Measurements from ENCODE around the gene MIGA2.
"Not testable (repeated sequence)": the region's sequence is repeated elsewhere in the genome, so short reads cannot be mapped to it uniquely, and the experiment has no call there.

Gene MIGA2

GRCh38 chr9:129036241-129036922 is at the start of gene MIGA2:
TSS of gene MIGA2 (plus strand) at chr9:129036626. CDS start at chr9:129040595, 3,969 bp downstream.
- DNase-seq: peak; percentile 99

GRCh38 chr9:128986671-128987070 is 49.8 kb upstream of the MIGA2 start:
- no peak for DNase-seq

GRCh38 chr9:128987805-128988204 is 48.6 kb upstream of the MIGA2 start:
- DNase-seq: no peak

GRCh38 chr9:128992995-128993394 is 43.4 kb upstream of the MIGA2 start:
- no peak for DNase-seq

DNA sequence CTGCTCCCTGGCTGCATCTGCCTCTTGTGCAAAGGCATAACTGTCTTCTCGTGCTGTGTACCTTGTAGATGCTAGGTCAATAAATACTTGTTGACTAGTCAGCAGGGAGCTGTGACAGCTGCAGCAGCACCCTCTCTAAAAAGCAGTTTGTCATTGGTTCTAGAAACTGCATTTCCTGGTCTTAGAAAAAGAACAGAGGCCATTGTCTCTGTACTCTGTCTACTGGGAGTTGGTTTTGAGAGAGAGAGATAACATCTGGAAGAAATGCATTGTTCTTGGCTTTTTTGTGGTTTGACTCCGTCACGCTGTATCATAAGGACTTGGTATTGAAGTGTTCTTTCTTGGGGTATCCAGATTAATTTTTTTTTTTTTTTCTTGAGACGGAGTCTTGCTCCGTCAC is 40.6 kb upstream of the MIGA2 start:
- peak in 1 of 2 experiments; percentile 53 for DNase-seq

- DNase-seq: no peak
Measured at GRCh38 chr9:128998462-128998861, 38.0 kb upstream of the MIGA2 start.

GRCh38 chr9:128999581-129000206 is 36.7 kb upstream of the MIGA2 start:
- no peak for DNase-seq

- DNase-seq: no peak
Measured at GRCh38 chr9:129001504-129002325, 34.7 kb upstream of the MIGA2 start.

GRCh38 chr9:129002992-129003391 is 33.4 kb upstream of the MIGA2 start:
- DNase-seq: no peak

- not testable (repeated sequence) for DNase-seq
Measured at GRCh38 chr9:129004173-129004572, 32.3 kb upstream of the MIGA2 start.

GRCh38 chr9:129005336-129005997 is 31.0 kb upstream of the MIGA2 start:
- no peak for DNase-seq

DNA sequence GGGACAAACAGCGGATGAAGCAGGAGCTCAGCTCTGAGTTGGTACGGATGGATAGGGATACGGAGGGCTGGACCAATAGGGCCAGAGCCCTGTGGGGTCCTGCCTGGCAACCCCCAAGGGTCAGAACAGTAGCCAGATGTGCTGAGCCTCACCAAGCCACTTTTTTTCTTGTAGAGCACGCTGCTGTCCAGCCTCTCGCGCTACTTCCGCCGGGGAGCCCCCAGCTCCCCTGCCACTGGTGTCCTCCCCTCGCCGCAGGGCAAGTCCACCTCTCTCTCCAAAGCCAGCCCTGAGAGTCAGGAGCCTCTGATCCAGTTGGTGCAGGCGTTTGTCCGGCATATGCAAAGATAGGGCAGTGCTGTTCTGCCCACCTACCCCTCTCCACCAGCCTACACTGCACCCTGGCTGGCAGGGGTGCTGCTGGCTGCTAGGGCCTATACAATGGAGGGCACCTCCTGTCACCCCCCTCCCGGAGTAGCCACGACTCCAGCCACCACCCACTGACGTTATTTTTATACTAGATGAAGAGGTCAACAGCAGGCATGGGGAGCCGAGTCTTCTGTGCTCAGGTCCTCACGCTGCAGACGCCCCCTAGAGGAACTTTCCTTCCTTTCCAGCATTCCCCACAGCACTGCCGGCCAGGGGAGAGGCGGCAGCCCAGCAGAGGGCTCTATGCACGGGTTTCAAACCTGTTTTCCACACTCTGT is 29.9 kb upstream of the MIGA2 start:
- peak; percentile 57 for DNase-seq

GRCh38 chr9:129007035-129007765 is 29.2 kb upstream of the MIGA2 start:
- no peak for DNase-seq

DNA sequence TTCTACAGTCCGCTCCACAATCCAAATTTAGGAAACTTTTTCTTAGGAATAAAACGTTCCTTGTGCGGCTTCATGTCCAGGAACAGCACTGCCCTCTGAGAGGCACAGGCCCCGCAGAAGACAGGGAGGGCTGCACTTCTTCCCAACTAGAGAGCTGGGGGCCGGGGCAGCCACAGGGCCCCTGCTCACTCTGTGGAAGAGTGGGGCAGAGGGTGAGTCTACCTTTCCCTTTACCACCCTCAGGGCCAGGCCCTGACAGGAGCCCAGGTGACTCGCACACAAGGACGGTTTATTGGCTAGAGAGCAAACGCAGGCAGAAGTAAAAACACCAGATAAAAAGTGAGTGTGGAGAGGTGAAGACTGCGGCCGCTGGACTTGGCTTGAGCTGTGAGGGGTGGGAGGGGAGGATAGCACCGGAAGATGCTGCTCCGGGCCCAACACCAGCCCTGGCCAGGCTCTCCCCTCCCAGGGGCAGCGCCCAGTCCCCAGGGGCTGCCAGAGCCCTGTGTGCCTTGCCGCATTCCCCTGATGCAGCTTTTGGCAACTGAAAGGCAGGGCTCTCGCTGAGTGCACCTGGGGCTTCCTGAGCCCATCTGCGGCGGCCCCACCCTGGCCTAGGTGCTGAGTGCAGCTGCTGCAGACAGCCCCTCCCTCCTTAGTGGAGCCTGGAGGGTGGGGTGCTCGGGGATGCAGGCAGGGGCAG is 28.5 kb upstream of the MIGA2 start:
- no peak for DNase-seq

GRCh38 chr9:129008469-129008965 is 27.9 kb upstream of the MIGA2 start:
- DNase-seq: no peak

DNA sequence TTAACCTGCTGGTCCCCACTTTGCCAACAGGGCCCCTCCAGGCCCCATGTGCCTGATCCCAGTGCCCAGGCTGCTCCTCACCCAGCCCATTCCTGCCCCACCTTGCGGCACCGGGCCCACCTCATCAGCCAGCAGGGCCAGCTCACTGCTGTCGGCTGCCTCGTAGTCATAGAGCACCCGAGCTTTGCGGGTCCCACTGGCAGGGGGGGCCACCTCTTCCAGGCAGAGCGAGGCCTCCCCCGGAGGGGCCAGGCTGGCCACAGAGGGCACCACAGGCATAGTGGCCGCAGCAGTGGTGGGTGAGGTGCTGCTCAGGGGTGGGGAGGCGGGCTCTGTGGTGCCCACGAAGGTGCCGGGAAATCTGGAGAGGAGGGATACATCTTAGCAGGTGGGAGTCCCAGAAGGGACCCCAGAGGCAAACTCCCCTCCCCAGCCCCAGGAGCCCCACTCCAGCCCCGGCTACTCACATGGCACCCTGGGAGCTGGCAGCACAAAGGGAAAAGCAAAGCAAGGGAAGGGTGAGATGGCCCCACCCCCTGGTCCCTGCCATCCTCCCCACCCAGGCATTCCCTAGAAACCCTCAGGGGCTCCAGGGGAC is 27.3 kb upstream of the MIGA2 start:
- no peak for DNase-seq

DNA sequence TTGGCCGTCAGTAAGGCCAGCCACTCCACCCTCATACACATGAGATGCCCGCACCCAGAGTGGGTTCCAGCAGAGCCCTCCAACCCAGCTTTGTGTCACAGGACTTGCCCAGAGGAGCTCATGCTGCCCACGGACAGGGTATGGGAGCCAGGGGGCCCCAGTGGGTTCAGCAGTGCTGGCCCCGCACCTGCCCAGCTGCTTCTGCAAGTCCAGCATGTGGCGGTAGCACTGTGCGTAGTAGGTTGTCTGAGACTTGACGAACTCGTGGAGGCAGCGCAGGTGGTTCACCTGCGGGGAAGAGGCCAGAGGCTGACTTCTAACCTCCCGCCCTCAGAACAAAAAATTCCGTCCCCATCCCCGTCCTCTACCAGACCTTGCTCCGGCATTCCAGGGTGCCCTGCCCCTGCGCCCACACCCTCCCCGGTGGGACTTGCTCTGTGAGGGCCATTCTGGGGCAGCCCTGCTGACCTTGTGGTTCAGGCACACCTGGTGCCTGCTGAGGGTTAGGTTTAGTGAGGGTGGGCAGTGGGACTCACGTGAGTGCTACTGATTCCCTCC is 26.8 kb upstream of the MIGA2 start:
- DNase-seq: no peak

DNA sequence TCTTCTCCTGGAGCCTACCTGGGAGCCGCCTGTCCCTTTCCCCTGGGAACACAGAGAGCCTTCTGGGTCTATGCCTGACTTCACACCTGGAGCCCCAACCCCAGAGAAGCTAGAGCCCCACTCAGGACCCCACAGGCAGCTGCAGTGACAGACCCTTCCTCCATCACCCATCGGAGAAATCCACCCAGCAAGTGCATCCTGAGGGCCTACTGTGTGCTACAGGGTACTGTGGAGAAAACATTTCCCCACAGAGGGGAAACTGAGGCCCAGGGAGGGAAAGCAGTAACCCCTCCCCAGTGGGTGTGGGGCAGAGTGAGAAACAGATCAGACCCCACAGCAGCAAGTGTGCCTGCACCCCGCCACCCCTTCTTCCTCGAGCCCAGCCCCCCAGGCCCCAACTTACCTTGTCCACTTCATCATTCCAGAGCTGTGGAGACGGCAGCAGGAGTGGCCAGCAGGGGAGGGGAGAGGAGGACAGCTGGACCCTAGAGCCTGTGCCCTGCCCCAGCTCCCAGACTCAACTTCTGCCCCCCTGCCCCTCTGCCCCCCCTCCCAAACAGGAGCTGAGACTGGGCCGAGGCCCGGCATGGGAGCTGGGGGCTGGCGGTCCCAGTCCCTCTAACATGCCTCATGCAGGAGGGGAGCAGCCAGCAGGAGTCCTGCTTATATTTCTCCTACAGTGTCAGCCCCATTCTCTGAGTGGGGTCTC is 26.0 kb upstream of the MIGA2 start:
- no peak for DNase-seq

DNA sequence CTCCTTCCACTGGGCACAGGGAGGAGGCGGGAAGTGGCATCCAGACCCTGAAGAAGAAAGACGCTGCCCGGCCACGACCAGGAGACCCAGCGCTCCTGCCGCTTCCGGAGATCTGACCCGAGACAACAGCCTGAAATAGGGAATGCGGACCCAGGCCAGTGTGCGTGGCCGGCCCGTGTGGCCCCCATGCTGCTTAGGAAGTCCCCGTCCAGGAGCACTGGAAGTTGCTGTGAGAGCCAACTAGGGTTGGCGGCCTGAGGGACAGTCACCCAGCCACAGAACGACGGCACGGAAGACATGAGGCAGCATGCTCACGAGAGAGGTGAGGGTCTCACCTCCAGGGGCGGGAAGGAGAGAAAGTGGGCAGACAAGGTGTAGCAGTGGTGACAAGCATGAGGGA is 25.3 kb upstream of the MIGA2 start:
- no peak for DNase-seq

DNA sequence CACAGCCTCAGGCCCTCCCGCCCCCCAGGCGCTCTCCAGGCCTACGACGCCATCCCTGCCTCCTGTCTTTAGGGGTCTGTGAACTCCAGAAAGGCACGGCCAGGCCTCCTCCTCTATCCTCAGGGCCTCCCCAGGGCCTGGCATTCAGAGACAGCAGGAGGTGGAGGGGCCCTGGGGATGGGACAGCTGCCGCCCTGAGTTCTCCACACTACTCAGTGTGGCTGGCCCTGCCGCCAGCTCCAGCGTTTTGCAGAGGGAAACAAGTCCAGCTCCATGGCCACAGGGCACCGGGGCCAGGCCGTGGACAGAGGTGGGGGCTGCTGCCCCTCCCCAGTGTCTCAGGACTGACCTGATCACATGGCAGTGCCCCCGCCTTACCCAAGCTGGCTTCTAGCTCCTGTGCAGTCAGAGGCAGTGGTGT is 24.7 kb upstream of the MIGA2 start:
- DNase-seq: no peak
